ENCODE measurements around the gene RERE.
A peak's percentile ranks its signal among the peaks of the same experiment; 100 is the strongest.

DNA sequence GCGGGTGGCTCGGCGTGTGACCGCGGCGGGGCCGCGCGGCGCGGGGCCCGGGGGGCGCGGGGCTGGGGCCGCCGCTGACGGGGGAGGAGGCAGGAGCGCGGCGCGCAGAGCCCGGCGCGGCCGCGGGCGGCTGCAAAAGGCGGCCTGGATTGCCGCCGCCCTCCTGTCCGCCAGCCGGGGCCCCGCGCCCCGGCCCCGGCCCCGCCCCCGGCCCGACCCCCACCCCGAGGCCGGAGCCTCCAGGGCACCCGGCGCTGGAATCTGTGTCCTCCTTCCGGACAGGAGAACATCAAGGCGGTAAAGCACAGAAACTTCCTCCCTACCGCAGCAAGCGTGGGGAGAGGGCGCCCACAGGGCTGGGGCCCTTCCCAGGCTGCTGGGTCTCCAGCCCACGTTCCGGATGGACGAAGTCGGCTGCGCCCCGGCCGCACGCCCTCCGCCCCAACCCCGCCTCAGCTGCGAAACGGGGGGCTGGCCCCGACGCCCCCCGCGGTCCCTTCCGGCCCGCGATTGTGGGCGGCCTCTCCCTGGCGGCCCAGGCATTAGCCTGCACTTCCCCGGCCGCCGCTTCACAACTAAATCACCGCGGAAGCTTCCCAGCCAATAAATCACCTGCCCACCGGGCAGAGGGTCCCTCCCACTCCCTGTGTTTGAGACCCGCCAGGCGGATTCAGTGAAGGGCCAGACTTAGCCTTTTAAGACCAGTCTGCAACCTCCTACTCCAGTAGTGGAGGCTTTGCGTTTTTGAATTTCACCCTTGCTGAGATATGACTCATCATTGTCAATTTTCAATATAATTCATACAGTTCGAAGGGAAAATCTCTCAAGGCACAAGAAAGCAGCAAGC, 393.5 kb downstream of the RERE start:
- peak in 3 of 6 experiments; percentile 16 to 36 (median 34) for TF ChIP-seq CTCF (IDR thresholded peaks at IDR 0.05)
- peak; percentile 14 to 75 for TF ChIP-seq POLR2A (IDR thresholded peaks at IDR 0.05)

Data from adrenal gland (tissue), 5 donors.